Thyroid gland (tissue), 4 donors: ENCODE results near the gene NDUFA8.

Experiments used
- POLR2A ChIP-seq, 2 donors: fragments of 450-650 bp; IDR thresholded peaks; one replicate each; pipeline ENCODE4 v1.6.1; 2017; ENCODE audit warnings: antibody characterized with exemption in 2 of 2, mild to moderate bottlenecking in 2 of 2, moderate library complexity in 1 of 2
- TF ChIP-seq, protein P1 (sequence below), 6 experiments: fragments of 200-600 bp in 3 of 6; fragments of 450-650 bp in 3 of 6; sonication (generic) in 3 of 6; IDR thresholded peaks; one replicate each; pipeline ENCODE4 v1.5.1; 2016 to 2019; ENCODE audit warnings: antibody characterized with exemption in 6 of 6, mild to moderate bottlenecking in 2 of 6, inconsistent platforms in 1 of 6, moderate library complexity in 1 of 6

DNA sequence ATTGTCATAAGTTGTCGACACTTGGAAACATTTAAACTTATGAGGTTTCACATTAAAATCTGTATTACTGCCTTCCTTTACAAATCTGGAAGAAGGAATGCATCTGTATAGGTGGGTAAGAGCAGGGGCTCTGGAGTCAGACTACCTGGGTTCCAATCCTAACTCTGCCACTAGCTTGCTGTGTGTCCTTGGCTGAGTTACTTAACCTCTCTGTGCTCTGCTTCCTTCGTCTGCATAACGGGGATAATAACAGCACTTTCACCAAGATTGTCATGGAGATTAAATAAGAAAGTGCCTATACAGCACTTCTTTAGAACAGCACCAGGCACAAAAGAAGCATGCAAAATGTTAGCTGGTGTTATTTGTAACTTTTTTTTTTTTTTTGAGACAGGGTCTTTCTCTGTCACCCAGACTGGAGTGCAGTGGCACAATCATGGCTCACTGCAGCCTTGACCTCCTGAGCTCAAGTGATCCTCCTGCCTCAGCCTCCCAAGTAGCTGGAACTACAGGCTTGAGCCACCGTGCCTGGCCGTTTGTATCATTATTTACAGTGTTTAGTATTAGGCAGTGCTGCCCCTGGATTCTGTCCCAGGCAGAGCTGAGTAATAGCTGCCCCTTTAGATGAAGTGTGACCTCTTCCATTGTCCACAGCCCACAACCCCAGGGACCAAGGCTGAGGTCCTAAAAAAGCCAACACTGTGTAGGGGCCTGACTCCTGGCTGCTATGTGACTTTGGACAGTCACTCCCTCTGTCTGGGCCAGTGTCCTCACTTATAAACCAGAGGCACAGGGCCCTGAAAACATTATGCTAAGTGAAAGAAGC, 41.0 kb downstream of the NDUFA8 start:
- TF ChIP-seq, protein P1, sequence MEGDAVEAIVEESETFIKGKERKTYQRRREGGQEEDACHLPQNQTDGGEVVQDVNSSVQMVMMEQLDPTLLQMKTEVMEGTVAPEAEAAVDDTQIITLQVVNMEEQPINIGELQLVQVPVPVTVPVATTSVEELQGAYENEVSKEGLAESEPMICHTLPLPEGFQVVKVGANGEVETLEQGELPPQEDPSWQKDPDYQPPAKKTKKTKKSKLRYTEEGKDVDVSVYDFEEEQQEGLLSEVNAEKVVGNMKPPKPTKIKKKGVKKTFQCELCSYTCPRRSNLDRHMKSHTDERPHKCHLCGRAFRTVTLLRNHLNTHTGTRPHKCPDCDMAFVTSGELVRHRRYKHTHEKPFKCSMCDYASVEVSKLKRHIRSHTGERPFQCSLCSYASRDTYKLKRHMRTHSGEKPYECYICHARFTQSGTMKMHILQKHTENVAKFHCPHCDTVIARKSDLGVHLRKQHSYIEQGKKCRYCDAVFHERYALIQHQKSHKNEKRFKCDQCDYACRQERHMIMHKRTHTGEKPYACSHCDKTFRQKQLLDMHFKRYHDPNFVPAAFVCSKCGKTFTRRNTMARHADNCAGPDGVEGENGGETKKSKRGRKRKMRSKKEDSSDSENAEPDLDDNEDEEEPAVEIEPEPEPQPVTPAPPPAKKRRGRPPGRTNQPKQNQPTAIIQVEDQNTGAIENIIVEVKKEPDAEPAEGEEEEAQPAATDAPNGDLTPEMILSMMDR (IDR thresholded peaks at IDR 0.05), result no peak
- TF ChIP-seq POLR2A (IDR thresholded peaks at IDR 0.05), result no peak
